VCaP (cell line): ENCODE results near the gene SERPINB3.

ENCODE experiments used
- H3K27ac ChIP-seq: fragments of 450-650 bp; 2 replicates; pipeline ENCODE4 v1.5.1; 2017
- TF ChIP-seq, protein P1 (sequence below): fragments of 450-650 bp; conservative IDR thresholded peaks from 2 replicates; pipeline ENCODE4 v1.5.1; 2017; ENCODE audit warnings: mild to moderate bottlenecking, moderate library complexity

SERPINB3 gene

DNA sequence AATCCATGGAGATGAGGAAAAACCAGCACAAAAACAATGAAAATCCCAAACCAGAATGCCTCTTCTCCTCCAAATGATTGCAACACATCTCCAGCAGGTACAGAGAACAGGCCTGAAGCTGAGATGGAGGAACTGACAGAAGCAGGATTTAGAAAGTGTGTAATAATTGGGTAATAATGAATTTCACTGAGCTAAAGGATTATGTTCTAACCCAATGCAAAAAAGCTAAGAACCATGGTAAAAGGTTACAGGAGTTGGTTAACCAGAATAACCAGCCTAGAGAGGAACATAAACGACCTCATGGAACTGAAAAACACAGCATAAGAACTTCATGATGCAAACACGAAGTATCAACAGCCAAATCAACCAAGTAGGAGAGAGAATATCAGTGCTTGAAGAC lies 27.4 kb upstream of the SERPINB3 start:
- TF ChIP-seq, protein P1, sequence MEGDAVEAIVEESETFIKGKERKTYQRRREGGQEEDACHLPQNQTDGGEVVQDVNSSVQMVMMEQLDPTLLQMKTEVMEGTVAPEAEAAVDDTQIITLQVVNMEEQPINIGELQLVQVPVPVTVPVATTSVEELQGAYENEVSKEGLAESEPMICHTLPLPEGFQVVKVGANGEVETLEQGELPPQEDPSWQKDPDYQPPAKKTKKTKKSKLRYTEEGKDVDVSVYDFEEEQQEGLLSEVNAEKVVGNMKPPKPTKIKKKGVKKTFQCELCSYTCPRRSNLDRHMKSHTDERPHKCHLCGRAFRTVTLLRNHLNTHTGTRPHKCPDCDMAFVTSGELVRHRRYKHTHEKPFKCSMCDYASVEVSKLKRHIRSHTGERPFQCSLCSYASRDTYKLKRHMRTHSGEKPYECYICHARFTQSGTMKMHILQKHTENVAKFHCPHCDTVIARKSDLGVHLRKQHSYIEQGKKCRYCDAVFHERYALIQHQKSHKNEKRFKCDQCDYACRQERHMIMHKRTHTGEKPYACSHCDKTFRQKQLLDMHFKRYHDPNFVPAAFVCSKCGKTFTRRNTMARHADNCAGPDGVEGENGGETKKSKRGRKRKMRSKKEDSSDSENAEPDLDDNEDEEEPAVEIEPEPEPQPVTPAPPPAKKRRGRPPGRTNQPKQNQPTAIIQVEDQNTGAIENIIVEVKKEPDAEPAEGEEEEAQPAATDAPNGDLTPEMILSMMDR, result no peak
- H3K27ac ChIP-seq, result no peak overlapping the region

- H3K27ac ChIP-seq, result no peak overlapping the region
- TF ChIP-seq, protein P1, result no peak
Observed at GRCh38 chr18:63686871-63687270, 25.2 kb upstream of the SERPINB3 start.

DNA sequence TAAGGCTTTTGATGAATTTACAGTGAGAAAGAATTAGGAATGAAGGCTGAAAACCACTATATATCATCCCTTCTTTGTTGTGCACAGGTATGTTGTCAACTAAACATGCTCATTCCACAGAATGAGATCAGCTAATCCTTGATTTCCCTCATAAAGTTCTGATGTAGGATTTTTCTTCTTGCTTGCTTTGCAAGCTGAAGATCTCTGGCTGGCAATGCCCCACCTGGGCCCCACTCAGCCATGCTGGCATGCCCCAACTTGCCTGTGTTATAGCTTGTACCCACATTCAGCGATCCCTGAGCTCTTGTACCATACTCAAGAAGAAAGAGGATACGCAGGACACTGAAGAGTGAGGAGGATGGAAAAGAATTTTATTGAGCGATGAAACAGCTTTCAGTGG lies 23.0 kb upstream of the SERPINB3 start:
- H3K27ac ChIP-seq, result no peak overlapping the region
- TF ChIP-seq, protein P1, result no peak

GRCh38 chr18:63683890-63684289 lies 22.2 kb upstream of the SERPINB3 start:
- TF ChIP-seq, protein P1, result no peak

DNA sequence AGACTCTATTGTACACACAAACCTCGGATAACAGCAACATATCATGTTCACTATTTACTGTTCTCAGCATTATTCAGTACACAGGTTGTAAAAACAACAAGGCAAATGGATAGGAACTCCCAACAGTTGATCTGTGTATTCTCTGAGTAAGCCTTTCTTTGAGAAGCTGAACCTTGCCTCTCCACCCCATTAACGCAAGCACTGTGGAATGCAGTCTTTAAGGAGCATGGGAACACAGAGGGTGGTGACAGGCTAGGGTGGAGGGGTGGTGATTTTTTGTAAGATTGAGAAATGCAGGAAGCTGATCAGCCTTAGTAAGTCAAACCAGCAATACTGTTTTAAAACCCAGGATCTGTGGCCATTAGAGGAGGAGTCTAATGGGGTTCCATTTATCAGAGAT lies 21.5 kb upstream of the SERPINB3 start:
- peak overlapping the region; percentile 85 for H3K27ac ChIP-seq

More at GRCh38 chr18:63683890-63684289, 22.2 kb upstream of the SERPINB3 start:
- H3K27ac ChIP-seq, result peak overlapping the region; percentile 85; the same call in 1 of the 2 replicates

GRCh38 chr18:63681449-63682340 lies 20.0 kb upstream of the SERPINB3 start:
- TF ChIP-seq, protein P1, result no peak
- peak overlapping the region; percentile 85 for H3K27ac ChIP-seq

More for the DNA sequence above, 21.5 kb upstream of the SERPINB3 start:
- TF ChIP-seq, protein P1, result no peak

DNA sequence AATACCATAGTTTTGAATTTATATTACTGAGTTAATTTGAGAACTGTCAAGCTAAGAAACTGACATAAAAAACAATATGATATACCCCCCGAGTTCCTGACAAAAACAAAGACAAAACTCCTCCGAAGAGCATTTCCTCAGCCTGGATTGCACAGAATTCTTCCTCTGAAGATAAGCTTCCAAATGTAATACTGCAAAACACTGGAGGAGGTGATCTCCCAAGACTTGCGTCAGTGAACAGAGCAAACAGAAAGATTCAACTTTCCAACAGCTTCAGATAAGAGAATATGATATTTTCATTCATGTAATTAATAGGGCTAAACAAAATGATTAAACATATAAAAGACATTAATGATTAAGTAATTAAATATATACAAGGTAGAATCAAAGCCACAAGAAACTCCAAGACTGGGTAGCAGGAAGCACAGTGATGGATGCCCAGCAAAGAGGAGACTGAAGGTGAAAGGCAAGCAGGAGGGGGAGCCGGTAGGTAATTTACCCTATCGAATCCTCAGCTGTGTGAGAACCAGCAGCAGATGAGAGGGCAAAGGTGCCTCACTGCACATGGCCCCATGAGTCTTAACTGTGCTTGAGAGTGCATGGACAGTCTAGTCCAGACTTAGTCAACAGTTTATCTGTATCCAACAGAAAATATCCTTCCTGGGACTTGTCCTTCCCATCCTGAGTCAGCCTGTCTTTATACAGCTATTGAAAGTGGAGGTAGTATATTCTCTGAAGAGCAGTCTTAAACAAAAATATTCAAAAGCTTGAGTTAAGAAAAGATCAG lies 18.3 kb upstream of the SERPINB3 start:
- TF ChIP-seq, protein P1, result no peak

More for the DNA sequence above, 18.3 kb upstream of the SERPINB3 start:
- peak overlapping the region; percentile 85 for H3K27ac ChIP-seq
